HL-60 (cell line): Measurements from ENCODE around the gene TNFSF13B.

Experiments
- DNase-seq, 2 experiments: peaks; one replicate each; pipeline ENCODE4 v3.0.0-alpha.2; 2010 to 2020; ENCODE audit warnings: low read depth in 1 of 2, low spot score in 1 of 2
- H3K27ac ChIP-seq: fragments of 250-450 bp; sonication (Bioruptor Pico); replicated peaks from 2 replicates; pipeline ENCODE4 v1.5.1; 2020; ENCODE audit warnings: mild to moderate bottlenecking, moderate library complexity
- H3K27me3 ChIP-seq: fragments of 250-450 bp; sonication (Bioruptor Pico); 2 replicates; pipeline ENCODE4 v1.5.1; 2021; ENCODE audit warnings: mild to moderate bottlenecking, moderate library complexity; ENCODE audit not compliant: insufficient read depth, poor library complexity, severe bottlenecking
- H3K4me3 ChIP-seq: replicated peaks from 2 replicates; pipeline ENCODE4 v1.5.1; 2011; ENCODE audit warnings: mild to moderate bottlenecking, control low read depth, low read length; ENCODE audit not compliant: insufficient read depth
- CTCF ChIP-seq: IDR thresholded peaks from one replicate; pipeline ENCODE4 v1.5.1; 2011; ENCODE audit warnings: low read length, control low read depth, inconsistent platforms; ENCODE audit not compliant: insufficient read depth
- GABPA ChIP-seq: IDR thresholded peaks from 2 replicates; pipeline ENCODE4 v1.6.1; 2012; ENCODE audit warnings: low read depth
- POLR2AphosphoS5 ChIP-seq: IDR thresholded peaks from 2 replicates; pipeline ENCODE4 v1.6.1; 2012; ENCODE audit warnings: low read depth
- REST ChIP-seq: IDR thresholded peaks from 2 replicates; pipeline ENCODE4 v1.6.1; 2012; ENCODE audit warnings: low read depth; ENCODE audit not compliant: insufficient replicate concordance
- SPI1 ChIP-seq: IDR thresholded peaks from 2 replicates; pipeline ENCODE4 v1.6.1; 2012; ENCODE audit warnings: low read depth, mild to moderate bottlenecking, borderline replicate concordance

TNFSF13B gene

DNA sequence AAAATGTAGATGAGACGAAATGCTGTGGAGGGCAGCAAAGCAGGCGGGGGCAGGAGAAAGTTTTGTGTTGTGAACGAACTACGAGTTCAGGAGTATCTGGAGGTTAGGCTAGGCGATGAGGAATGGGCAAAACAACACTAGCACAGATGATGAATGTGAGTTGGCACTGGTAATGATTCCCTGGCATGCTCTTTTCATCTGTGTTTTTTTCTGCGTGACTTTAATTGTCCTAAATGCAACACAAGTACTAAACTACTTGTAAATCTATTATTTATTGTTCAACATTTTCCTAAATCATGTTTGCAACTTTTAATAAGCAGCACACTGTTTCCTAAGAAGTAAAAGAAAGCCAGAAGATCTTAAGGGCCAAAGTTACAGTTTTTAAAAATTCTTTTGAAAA lies 19.2 kb downstream of the TNFSF13B start:
- DNase-seq = no peak
- H3K4me3 ChIP-seq = no peak overlapping the region
- H3K27ac ChIP-seq = no peak overlapping the region
- no peak for TF ChIP-seq GABPA
- no peak for TF ChIP-seq SPI1
- no peak for TF ChIP-seq CTCF
- TF ChIP-seq REST = no peak
- TF ChIP-seq POLR2AphosphoS5 = no peak
- no peaks in the 10 kb centered on the region for H3K27me3 ChIP-seq

GRCh38 chr13:108289819-108290218 lies 20.3 kb downstream of the TNFSF13B start:
- Histone ChIP-seq H3K27ac (no peak overlapping the region), H3K27me3 (no peaks in the 10 kb centered on the region), H3K4me3 (no peak overlapping the region)
- DNase-seq = no peak
- no peak for TF ChIP-seq CTCF

- TF ChIP-seq POLR2AphosphoS5 (no peak), GABPA (no peak), CTCF (no peak), REST (no peak), SPI1 (no peak)
- no peaks in the 10 kb centered on the region for H3K27me3 ChIP-seq
Measured at GRCh38 chr13:108297114-108297513, 27.6 kb downstream of the TNFSF13B start.

DNA sequence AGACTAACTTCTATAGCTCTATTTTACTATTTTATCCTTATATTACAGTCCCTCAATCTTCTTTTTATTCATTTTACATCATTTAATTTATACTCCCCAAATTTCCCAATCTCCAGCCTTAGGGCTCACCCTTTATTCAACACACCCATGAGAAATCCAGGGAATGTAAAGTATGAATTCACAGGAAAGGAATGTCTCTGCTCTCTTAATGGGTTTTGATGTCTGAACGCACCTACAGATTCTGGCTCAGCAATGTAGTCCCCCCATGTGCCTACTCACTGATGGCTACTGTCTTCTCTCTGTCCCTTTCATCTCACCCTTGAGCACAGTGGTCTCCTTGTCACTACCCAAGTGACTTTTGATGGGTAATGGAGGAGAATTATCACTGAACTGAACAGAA lies 32.8 kb downstream of the TNFSF13B start:
- H3K4me3 ChIP-seq = no peak overlapping the region
- H3K27me3 ChIP-seq = no peaks in the 10 kb centered on the region
- no peak overlapping the region for H3K27ac ChIP-seq
- TF ChIP-seq SPI1 = no peak
- no peak for TF ChIP-seq POLR2AphosphoS5
- no peak for TF ChIP-seq GABPA
- TF ChIP-seq CTCF = no peak
- TF ChIP-seq REST = no peak
- no peak for DNase-seq

More at GRCh38 chr13:108297114-108297513, 27.6 kb downstream of the TNFSF13B start:
- Histone ChIP-seq H3K27ac (no peak overlapping the region), H3K4me3 (no peak overlapping the region)
- no peak for DNase-seq
